K562 (cell line): Measurements from ENCODE around the gene FKBP9.
A peak's percentile ranks its signal among the peaks of the same experiment; 100 is the strongest.

Experiments
- BMI1 ChIP-seq: fragments of 150-350 bp; IDR thresholded peaks from 2 replicates; pipeline ENCODE4 v1.6.1; 2014; ENCODE audit warnings: low read length
- FOXK2 ChIP-seq, 2 experiments: fragments of 450-650 bp; IDR thresholded peaks in 1 of 2; conservative IDR thresholded peaks in 1 of 2; 2 replicates each; pipeline ENCODE4 v1.6.1; 2016; ENCODE audit warnings: low read depth in 2 of 2, mild to moderate bottlenecking in 1 of 2
- GATA2 ChIP-seq: sonication (generic); formaldehyde crosslinking; IDR thresholded peaks from 2 replicates; pipeline ENCODE4 v1.4.0; 2020; ENCODE audit warnings: mild to moderate bottlenecking, missing genetic modification reagents
- JUN ChIP-seq, 2 experiments: sonication (generic) in 1 of 2; formaldehyde crosslinking in 1 of 2; IDR thresholded peaks; 2 replicates each; pipeline versions ENCODE4 v1.6.1 to v1.8.0; 2012 to 2022; ENCODE audit warnings: borderline replicate concordance in 2 of 2, mild to moderate bottlenecking in 2 of 2, improper control_type of control experiment in 1 of 2, low read depth in 1 of 2, low read length in 1 of 2, missing genetic modification reagents in 1 of 2
- POLR2AphosphoS5 ChIP-seq: IDR thresholded peaks from 2 replicates; pipeline ENCODE4 v1.6.1; 2011; ENCODE audit warnings: mild to moderate bottlenecking, low read depth, low read length, moderate library complexity; ENCODE audit not compliant: control insufficient read depth, insufficient read depth
- RNF2 ChIP-seq: sonication (generic); IDR thresholded peaks from 2 replicates; pipeline ENCODE4 v1.6.1; 2016
- SMC3 ChIP-seq: conservative IDR thresholded peaks from 2 replicates; pipeline ENCODE4 v1.6.1; 2011; ENCODE audit warnings: low read depth, low read length, improper control_type of control experiment; ENCODE audit not compliant: insufficient read depth
- ZKSCAN1 ChIP-seq: fragments of 150-350 bp; IDR thresholded peaks from 2 replicates; pipeline ENCODE4 v1.6.1; 2016; ENCODE audit warnings: low read depth, low read length
- TF ChIP-seq, protein P1 (sequence below): fragments of 250-450 bp; sonication (Bioruptor Pico); IDR thresholded peaks from 2 replicates; pipeline ENCODE4 v1.8.0; 2021; ENCODE audit warnings: borderline replicate concordance, mild to moderate bottlenecking, moderate library complexity; ENCODE audit not compliant: poor library complexity, severe bottlenecking
- TF ChIP-seq, protein P2 (sequence below): fragments of 450-650 bp; IDR thresholded peaks from 2 replicates; pipeline ENCODE4 v1.6.1; 2017; ENCODE audit warnings: mild to moderate bottlenecking, moderate library complexity
- TF ChIP-seq, protein P3 (sequence below), 3 experiments: IDR thresholded peaks in 2 of 3; conservative IDR thresholded peaks in 1 of 3; 2 replicates each; pipeline ENCODE4 v1.5.1; 2011 to 2012; ENCODE audit warnings: low read length in 3 of 3, mild to moderate bottlenecking in 3 of 3, control low read depth in 2 of 3, improper control_type of control experiment in 1 of 3, inconsistent platforms in 1 of 3, low read depth in 1 of 3, mixed read lengths in 1 of 3, moderate library complexity in 1 of 3; ENCODE audit not compliant: insufficient read depth in 2 of 3
- TF ChIP-seq, protein P4 (sequence below): IDR thresholded peaks from 3 replicates; pipeline ENCODE4 v1.6.1; 2011; ENCODE audit warnings: borderline replicate concordance, mild to moderate bottlenecking; ENCODE audit not compliant: insufficient read length, insufficient read depth

DNA sequence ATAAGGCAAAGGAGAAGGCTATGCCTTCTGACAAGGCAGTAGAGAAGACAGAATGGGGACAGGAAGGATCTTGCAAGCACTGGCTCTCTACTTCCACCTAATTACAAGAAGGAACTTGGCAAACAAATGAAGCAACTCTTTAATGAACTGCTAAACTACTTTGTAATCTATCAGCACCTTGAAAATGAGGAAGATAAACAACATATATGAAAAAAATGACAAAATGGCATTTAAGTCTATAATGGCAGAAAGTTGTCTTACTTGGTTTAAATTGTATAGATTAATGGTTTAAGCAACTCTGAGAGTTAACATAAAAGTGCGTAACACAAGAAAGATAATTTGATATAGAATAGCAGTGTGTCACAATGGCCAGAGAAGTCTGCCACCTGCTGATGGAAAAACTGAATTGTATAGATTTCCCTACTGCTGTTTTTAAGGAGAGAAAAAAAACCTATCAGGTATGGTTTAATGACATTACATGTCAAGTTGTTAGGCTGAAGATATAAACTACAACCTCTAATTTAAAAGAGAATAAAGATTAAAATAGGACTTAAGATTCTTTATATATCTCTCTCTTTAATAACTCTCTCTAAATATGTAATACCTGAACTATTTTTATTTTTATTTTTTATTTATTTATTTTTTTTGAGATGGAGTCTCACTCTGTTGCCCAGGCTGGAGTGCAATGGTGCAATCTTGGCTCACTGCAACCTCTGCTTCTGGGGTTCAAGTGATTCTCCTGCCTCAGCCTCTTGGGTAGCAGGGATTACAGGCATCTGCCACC is 93.5 kb downstream of the FKBP9 start:
- TF ChIP-seq, protein P1, sequence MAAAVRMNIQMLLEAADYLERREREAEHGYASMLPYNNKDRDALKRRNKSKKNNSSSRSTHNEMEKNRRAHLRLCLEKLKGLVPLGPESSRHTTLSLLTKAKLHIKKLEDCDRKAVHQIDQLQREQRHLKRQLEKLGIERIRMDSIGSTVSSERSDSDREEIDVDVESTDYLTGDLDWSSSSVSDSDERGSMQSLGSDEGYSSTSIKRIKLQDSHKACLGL (CRISPR knock-in tag) = no peak
- TF ChIP-seq, protein P2, sequence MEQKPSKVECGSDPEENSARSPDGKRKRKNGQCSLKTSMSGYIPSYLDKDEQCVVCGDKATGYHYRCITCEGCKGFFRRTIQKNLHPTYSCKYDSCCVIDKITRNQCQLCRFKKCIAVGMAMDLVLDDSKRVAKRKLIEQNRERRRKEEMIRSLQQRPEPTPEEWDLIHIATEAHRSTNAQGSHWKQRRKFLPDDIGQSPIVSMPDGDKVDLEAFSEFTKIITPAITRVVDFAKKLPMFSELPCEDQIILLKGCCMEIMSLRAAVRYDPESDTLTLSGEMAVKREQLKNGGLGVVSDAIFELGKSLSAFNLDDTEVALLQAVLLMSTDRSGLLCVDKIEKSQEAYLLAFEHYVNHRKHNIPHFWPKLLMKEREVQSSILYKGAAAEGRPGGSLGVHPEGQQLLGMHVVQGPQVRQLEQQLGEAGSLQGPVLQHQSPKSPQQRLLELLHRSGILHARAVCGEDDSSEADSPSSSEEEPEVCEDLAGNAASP = no peak
- TF ChIP-seq FOXK2 (conservative IDR thresholded peaks at IDR 0.05 in 1 of 2, IDR thresholded peaks at IDR 0.05 in 1 of 2; ENCODE audit: low read depth in 2 of 2) = no peak
- TF ChIP-seq GATA2 (CRISPR knock-in tag) = no peak
- peak; percentile 42; the same call in 1 of the 2 replicates for TF ChIP-seq SMC3
- TF ChIP-seq JUN (IDR thresholded peaks at IDR 0.05; ENCODE audit: borderline replicate concordance, low read depth, low read length) = no peak
- no peak for TF ChIP-seq JUN (CRISPR knock-in tag; IDR thresholded peaks at IDR 0.05; ENCODE audit: borderline replicate concordance)
- TF ChIP-seq, protein P3, sequence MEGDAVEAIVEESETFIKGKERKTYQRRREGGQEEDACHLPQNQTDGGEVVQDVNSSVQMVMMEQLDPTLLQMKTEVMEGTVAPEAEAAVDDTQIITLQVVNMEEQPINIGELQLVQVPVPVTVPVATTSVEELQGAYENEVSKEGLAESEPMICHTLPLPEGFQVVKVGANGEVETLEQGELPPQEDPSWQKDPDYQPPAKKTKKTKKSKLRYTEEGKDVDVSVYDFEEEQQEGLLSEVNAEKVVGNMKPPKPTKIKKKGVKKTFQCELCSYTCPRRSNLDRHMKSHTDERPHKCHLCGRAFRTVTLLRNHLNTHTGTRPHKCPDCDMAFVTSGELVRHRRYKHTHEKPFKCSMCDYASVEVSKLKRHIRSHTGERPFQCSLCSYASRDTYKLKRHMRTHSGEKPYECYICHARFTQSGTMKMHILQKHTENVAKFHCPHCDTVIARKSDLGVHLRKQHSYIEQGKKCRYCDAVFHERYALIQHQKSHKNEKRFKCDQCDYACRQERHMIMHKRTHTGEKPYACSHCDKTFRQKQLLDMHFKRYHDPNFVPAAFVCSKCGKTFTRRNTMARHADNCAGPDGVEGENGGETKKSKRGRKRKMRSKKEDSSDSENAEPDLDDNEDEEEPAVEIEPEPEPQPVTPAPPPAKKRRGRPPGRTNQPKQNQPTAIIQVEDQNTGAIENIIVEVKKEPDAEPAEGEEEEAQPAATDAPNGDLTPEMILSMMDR (IDR thresholded peaks at IDR 0.05 in 2 of 3, conservative IDR thresholded peaks at IDR 0.05 in 1 of 3; ENCODE audit: insufficient read depth in 2 of 3, low read depth in 1 of 3, low read length in 3 of 3) = peak; percentile 44 to 74 (median 47); a peak in 4 of 6 replicates
- no peak for TF ChIP-seq BMI1
- TF ChIP-seq POLR2AphosphoS5 = no peak
- TF ChIP-seq, protein P4, sequence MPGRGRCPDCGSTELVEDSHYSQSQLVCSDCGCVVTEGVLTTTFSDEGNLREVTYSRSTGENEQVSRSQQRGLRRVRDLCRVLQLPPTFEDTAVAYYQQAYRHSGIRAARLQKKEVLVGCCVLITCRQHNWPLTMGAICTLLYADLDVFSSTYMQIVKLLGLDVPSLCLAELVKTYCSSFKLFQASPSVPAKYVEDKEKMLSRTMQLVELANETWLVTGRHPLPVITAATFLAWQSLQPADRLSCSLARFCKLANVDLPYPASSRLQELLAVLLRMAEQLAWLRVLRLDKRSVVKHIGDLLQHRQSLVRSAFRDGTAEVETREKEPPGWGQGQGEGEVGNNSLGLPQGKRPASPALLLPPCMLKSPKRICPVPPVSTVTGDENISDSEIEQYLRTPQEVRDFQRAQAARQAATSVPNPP = no peak
- TF ChIP-seq RNF2 = no peak
- TF ChIP-seq ZKSCAN1 = no peak
